Glutamatergic neuron (in vitro differentiated cells): Measurements from ENCODE around the gene KCNIP1. TPM values are rescaled to one million over a fixed set of nuclear protein-coding genes. Genes with fewer than 3 reads are reported as not detected.

Experiments used
- DNase-seq: peaks from one replicate; pipeline ENCODE4 v3.0.0; 2022
- H3K27ac Mint-ChIP-seq: one replicate; pipeline ENCODE4 v1.8.0; 2020; ENCODE audit warnings: mild to moderate bottlenecking, mixed read lengths, inconsistent platforms; ENCODE audit not compliant: unreplicated experiment
- H3K27me3 Mint-ChIP-seq: one replicate; pipeline ENCODE4 v1.8.0; 2020; ENCODE audit warnings: mild to moderate bottlenecking, moderate library complexity, mixed read lengths, inconsistent platforms; ENCODE audit not compliant: unreplicated experiment
- H3K36me3 Mint-ChIP-seq: one replicate; pipeline ENCODE4 v1.8.0; 2020; ENCODE audit warnings: mild to moderate bottlenecking, mixed read lengths, inconsistent platforms; ENCODE audit not compliant: unreplicated experiment
- H3K4me1 Mint-ChIP-seq: one replicate; pipeline ENCODE4 v1.8.0; 2020; ENCODE audit warnings: mild to moderate bottlenecking, low read depth, mixed read lengths, inconsistent platforms; ENCODE audit not compliant: unreplicated experiment
- H3K4me3 Mint-ChIP-seq: one replicate; pipeline ENCODE4 v1.8.0; 2020; ENCODE audit warnings: mild to moderate bottlenecking, mixed read lengths, inconsistent platforms; ENCODE audit not compliant: unreplicated experiment
- H3K9me3 Mint-ChIP-seq: one replicate; pipeline ENCODE4 v1.8.0; 2020; ENCODE audit warnings: mild to moderate bottlenecking, moderate library complexity, mixed read lengths, inconsistent platforms; ENCODE audit not compliant: unreplicated experiment
- total RNA-seq: library from RNA; stranded (reverse); fragmentation: NEBNext Ultra II Directional; extraction: Animal tissue kit (Norgen Biotek cat#: 25700); gene quantifications from one replicate; pipeline ENCODE4 v1.2.1, GENCODE V29; 2021; ENCODE audit not compliant: unreplicated experiment
- TF ChIP-seq, protein P1 (sequence below): fragments of 200-600 bp; sonication (generic); IDR thresholded peaks from one replicate; pipeline ENCODE4 v1.5.0; 2021; ENCODE audit not compliant: partially characterized antibody, unreplicated experiment

Gene KCNIP1
- total RNA-seq, 1 donor from 2014 or later: 0.47 TPM

DNA sequence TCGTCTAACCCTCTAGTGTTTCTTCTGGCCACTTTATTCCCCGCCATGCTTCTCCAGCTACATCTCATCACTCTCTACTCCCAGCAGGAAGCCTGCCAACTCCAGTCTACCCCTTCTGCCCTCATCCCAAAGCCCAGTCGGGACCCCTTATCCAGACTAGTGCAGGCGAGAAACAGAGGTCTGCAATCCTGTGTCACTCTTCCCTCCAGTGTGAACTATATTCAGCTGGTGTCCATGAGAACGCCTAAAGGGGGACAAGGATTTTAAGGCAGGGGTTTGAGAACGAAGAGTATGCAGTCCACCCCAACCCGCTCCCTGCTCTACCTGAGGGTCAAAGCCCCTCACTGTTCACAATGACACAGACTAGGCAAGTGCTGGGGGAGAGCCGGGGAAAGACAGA, 238.0 kb downstream of the KCNIP1 start:
- TF ChIP-seq, protein P1, sequence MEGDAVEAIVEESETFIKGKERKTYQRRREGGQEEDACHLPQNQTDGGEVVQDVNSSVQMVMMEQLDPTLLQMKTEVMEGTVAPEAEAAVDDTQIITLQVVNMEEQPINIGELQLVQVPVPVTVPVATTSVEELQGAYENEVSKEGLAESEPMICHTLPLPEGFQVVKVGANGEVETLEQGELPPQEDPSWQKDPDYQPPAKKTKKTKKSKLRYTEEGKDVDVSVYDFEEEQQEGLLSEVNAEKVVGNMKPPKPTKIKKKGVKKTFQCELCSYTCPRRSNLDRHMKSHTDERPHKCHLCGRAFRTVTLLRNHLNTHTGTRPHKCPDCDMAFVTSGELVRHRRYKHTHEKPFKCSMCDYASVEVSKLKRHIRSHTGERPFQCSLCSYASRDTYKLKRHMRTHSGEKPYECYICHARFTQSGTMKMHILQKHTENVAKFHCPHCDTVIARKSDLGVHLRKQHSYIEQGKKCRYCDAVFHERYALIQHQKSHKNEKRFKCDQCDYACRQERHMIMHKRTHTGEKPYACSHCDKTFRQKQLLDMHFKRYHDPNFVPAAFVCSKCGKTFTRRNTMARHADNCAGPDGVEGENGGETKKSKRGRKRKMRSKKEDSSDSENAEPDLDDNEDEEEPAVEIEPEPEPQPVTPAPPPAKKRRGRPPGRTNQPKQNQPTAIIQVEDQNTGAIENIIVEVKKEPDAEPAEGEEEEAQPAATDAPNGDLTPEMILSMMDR: no peak
- Mint-ChIP-seq H3K9me3 (peaks cover 3% of the 10 kb centered on the region), H3K27ac (no peak overlapping the region), H3K36me3 (peaks cover 5% of the 10 kb centered on the region), H3K4me1 (peaks cover 10% of the 10 kb centered on the region), H3K4me3 (no peak overlapping the region), H3K27me3 (peaks cover 5% of the 10 kb centered on the region)
- no peak for DNase-seq

DNA sequence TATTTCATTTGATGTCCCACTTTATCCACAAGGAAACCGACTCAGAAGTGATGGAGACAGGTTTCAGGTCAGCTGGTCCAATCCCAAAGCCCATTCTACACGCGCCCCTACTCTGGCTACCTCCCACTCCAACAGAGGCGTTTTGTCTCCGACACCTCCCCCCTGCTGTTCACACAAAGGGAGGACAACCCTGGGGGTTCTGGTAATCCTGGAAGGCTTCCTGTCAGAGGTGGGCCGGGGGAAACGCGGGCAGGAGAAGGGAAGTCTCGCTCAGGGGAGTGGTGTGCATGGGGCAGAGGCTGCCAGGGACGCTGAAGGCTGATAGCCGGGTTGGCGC, 240.0 kb downstream of the KCNIP1 start:
- peaks cover 11% of the 10 kb centered on the region for H3K4me1 Mint-ChIP-seq
- DNase-seq: no peak
- TF ChIP-seq, protein P1: no peak
- peaks cover 2% of the 10 kb centered on the region for H3K9me3 Mint-ChIP-seq
- H3K4me3 Mint-ChIP-seq: peak overlapping the region; percentile 87
- no peak overlapping the region for H3K27ac Mint-ChIP-seq
- H3K27me3 Mint-ChIP-seq: peaks cover 3% of the 10 kb centered on the region
- H3K36me3 Mint-ChIP-seq: peaks cover 5% of the 10 kb centered on the region

DNA sequence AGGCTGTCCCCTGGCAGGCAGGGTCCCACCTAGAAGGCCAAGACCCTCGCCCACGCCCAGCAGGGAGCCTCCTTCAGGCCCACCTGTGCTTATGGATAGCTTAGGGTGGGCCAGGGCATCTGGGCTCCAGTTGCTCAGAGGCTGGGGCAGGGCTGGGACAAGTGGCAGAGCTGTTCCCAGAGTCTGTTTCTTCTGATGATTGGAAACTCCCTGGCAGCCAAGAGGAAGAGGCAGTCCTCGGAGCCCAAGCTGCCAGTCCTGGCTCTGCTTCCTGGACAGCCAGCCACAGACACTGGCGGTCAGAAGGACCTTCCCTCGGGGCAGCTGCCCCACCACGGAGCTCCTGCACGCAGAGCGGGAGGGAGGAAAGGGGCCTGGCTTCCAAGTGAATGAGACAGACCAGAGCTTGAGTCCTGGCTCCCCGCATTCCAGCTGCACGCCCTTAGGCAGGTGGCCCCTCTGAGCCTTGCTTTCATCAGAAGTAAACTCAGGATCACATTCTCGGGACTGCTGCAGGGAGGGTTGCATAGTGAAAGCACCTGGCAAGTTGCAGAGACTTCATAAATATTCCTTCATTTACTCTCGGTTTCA, 241.8 kb downstream of the KCNIP1 start:
- Mint-ChIP-seq H3K27me3 (no peaks in the 10 kb centered on the region), H3K9me3 (peaks cover 2% of the 10 kb centered on the region), H3K36me3 (peaks cover 5% of the 10 kb centered on the region), H3K4me3 (no peak overlapping the region), H3K27ac (no peak overlapping the region), H3K4me1 (peaks cover 27% of the 10 kb centered on the region)
- TF ChIP-seq, protein P1: no peak
- DNase-seq: peak; percentile 38

DNA sequence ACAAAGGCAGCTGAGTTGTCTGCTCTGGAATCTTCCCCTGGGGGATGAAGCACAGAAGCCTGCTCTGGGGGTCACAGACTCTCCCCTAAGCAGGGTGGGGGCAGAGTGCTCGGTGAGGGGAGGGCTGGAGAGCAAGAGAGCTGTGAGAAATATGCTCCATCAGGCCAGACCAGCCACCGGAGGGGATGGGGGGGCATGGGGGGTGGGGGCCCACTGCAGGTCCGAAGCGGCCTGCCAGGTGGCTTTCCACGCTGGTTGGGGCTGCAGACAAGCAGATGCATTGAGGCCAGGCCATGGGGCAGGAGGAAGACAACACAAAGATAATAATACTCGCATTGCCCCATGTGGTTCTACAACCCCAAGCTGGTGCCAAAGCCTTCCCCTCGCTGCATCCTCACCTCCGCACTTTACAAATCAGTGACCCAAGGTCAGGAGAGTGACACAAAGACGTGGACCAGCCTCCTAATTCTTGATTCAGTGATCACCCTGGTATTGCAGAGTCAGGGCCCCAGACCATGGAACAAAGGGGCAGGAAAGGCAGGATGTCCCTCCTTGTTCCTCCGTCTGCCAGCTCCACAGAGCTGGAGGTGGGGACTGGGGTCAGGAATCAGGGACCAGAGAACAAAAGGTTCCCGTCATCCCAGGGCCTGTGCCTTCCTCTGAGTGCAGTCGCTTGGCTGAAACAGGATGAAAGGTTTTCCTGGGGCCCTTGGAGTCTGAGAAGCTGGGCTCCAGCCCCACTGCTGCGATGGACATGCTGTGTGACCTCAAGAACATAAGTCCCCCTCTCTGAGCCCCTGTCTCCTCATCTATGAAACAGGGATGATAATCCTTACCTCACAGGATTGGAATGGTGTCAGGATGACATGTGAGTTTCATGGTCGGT, 242.5 kb downstream of the KCNIP1 start:
- H3K27me3 Mint-ChIP-seq: no peaks in the 10 kb centered on the region
- H3K4me3 Mint-ChIP-seq: no peak overlapping the region
- no peak for DNase-seq

DNA sequence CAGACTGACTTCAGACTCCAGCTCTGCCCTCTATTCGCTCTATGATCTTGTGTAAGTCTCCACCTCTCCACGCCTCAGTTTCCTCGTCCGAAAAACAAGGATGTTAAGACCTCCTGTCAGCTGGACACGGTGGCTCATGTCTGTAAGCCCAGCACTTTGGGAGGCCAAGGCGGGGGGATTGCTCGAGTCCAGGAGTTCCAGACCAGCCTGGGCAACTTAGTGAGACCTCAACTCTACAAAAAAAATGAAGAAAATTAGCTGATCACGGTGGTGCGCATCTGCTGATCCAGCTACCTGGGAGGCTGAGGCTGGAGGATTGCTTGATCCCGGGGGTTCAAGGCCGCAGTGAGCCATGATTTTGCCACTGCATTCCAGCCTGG, 243.1 kb downstream of the KCNIP1 start:
- Mint-ChIP-seq H3K36me3 (peaks cover 5% of the 10 kb centered on the region), H3K27me3 (no peaks in the 10 kb centered on the region), H3K9me3 (peaks cover 2% of the 10 kb centered on the region), H3K4me1 (peaks cover 38% of the 10 kb centered on the region), H3K4me3 (no peak overlapping the region), H3K27ac (no peak overlapping the region)
- no peak for DNase-seq
- TF ChIP-seq, protein P1: no peak

More for the DNA sequence above, 242.5 kb downstream of the KCNIP1 start:
- TF ChIP-seq, protein P1: no peak
- Mint-ChIP-seq H3K27ac (no peak overlapping the region), H3K36me3 (peaks cover 5% of the 10 kb centered on the region), H3K9me3 (peaks cover 2% of the 10 kb centered on the region), H3K4me1 (peaks cover 32% of the 10 kb centered on the region)
